HEK293 (cell line): ENCODE measurements around the gene IGFBP4.

Experiments
- CTCF ChIA-PET: fragments of 350-600 bp; formaldehyde crosslinking; extraction: SDS; loops from one replicate; lab custom pipeline; 2021; ENCODE audit warnings: antibody characterized with exemption; lab: Yijun Ruan, JAX
- POLR2A ChIA-PET: fragments of 300-600 bp; formaldehyde crosslinking; extraction: SDS; loops from one replicate; lab custom pipeline; 2020; ENCODE audit warnings: antibody characterized with exemption, inconsistent platforms; lab: Yijun Ruan, JAX
- H3K27ac ChIP-seq: fragments of 200-500 bp; sonication (Bioruptor generic); 2 replicates; pipeline ENCODE4 v1.5.1; 2014; ENCODE audit warnings: low read depth, low read length, control low read depth, inconsistent platforms; ENCODE audit errors: extremely low read depth
- H3K36me3 ChIP-seq, 2 experiments: fragments of 200-500 bp in 1 of 2; sonication (Bioruptor generic) in 1 of 2; 1 replicate in 1 of 2; 2 replicates in 1 of 2; pipeline ENCODE4 v1.5.1; 2014 to 2017; ENCODE audit warnings: inconsistent platforms in 2 of 2, low read length in 2 of 2; ENCODE audit not compliant: control insufficient read depth in 2 of 2, insufficient read depth in 1 of 2
- H3K4me1 ChIP-seq: fragments of 200-500 bp; sonication (Bioruptor generic); 2 replicates; pipeline ENCODE4 v1.5.1; 2014; ENCODE audit warnings: mild to moderate bottlenecking, low read length, inconsistent platforms; ENCODE audit not compliant: control insufficient read depth, insufficient read depth
- H3K4me3 ChIP-seq: 2 replicates; pipeline ENCODE4 v1.5.1; 2011; ENCODE audit warnings: low read depth, mild to moderate bottlenecking, control low read depth, low read length, moderate library complexity
- H3K9me3 ChIP-seq: fragments of 200-500 bp; sonication (Bioruptor generic); 2 replicates; pipeline ENCODE4 v1.5.1; 2014; ENCODE audit warnings: low read depth, low read length, inconsistent platforms; ENCODE audit not compliant: control insufficient read depth, insufficient read depth
- FEZF1 ChIP-seq: fragments of 450-650 bp; formaldehyde crosslinking; IDR thresholded peaks from 2 replicates; pipeline ENCODE4 v1.5.1; 2016; ENCODE audit warnings: missing biosample characterization, missing genetic modification characterization
- GLIS1 ChIP-seq: fragments of 450-650 bp; formaldehyde crosslinking; IDR thresholded peaks from 2 replicates; pipeline ENCODE4 v1.5.1; 2016; ENCODE audit warnings: missing biosample characterization, missing genetic modification characterization
- HOXD13 ChIP-seq: sonication (generic); formaldehyde crosslinking; IDR thresholded peaks from 2 replicates; pipeline ENCODE4 v1.8.0; 2022; ENCODE audit warnings: missing genetic modification reagents, borderline replicate concordance
- OSR2 ChIP-seq: fragments of 450-650 bp; formaldehyde crosslinking; IDR thresholded peaks from 2 replicates; pipeline ENCODE4 v1.5.1; 2016; ENCODE audit warnings: missing biosample characterization, missing genetic modification characterization
- PRDM1 ChIP-seq: fragments of 450-650 bp; formaldehyde crosslinking; IDR thresholded peaks from 2 replicates; pipeline ENCODE4; 2016; ENCODE audit warnings: missing biosample characterization, missing genetic modification characterization
- ZBTB8A ChIP-seq: fragments of 450-650 bp; formaldehyde crosslinking; IDR thresholded peaks from 2 replicates; pipeline ENCODE4 v1.5.1; 2016; ENCODE audit warnings: missing biosample characterization, missing genetic modification characterization
- ZFP3 ChIP-seq: fragments of 450-650 bp; formaldehyde crosslinking; IDR thresholded peaks from 2 replicates; pipeline ENCODE4 v1.5.1; 2016; ENCODE audit warnings: low read depth, missing biosample characterization, missing genetic modification characterization
- ZFP37 ChIP-seq: fragments of 450-650 bp; formaldehyde crosslinking; IDR thresholded peaks from 2 replicates; pipeline ENCODE4 v1.5.1; 2016; ENCODE audit warnings: missing biosample characterization, missing genetic modification characterization
- ZNF157 ChIP-seq: fragments of 450-650 bp; formaldehyde crosslinking; IDR thresholded peaks from 2 replicates; pipeline ENCODE4 v1.5.1; 2016; ENCODE audit warnings: missing biosample characterization, missing genetic modification characterization
- ZNF19 ChIP-seq: fragments of 450-650 bp; formaldehyde crosslinking; IDR thresholded peaks from 2 replicates; pipeline ENCODE4; 2016; ENCODE audit warnings: missing biosample characterization, missing genetic modification characterization, low read depth
- ZNF280C ChIP-seq: fragments of 450-650 bp; formaldehyde crosslinking; IDR thresholded peaks from 2 replicates; pipeline ENCODE4 v1.5.1; 2016; ENCODE audit warnings: missing biosample characterization, missing genetic modification characterization
- ZNF292 ChIP-seq: fragments of 450-650 bp; formaldehyde crosslinking; IDR thresholded peaks from 2 replicates; pipeline ENCODE4 v1.5.1; 2016; ENCODE audit warnings: low read depth, missing biosample characterization, missing genetic modification characterization, borderline replicate concordance
- ZNF311 ChIP-seq: fragments of 450-650 bp; formaldehyde crosslinking; IDR thresholded peaks from 2 replicates; pipeline ENCODE4 v1.5.1; 2017; ENCODE audit warnings: missing biosample characterization, missing genetic modification characterization, borderline replicate concordance
- ZNF366 ChIP-seq: fragments of 450-650 bp; formaldehyde crosslinking; conservative IDR thresholded peaks from 2 replicates; pipeline ENCODE4 v1.5.1; 2016; ENCODE audit warnings: missing biosample characterization, missing genetic modification characterization
- ZNF449 ChIP-seq: fragments of 450-650 bp; formaldehyde crosslinking; IDR thresholded peaks from 2 replicates; pipeline ENCODE4 v1.5.1; 2017; ENCODE audit warnings: missing biosample characterization, mild to moderate bottlenecking, missing genetic modification characterization, moderate library complexity
- ZNF600 ChIP-seq: fragments of 450-650 bp; formaldehyde crosslinking; IDR thresholded peaks from 2 replicates; pipeline ENCODE4 v1.5.1; 2016; ENCODE audit warnings: missing biosample characterization, missing genetic modification characterization
- ZNF623 ChIP-seq: fragments of 450-650 bp; formaldehyde crosslinking; IDR thresholded peaks from 2 replicates; pipeline ENCODE4 v1.5.1; 2016; ENCODE audit warnings: missing biosample characterization, missing genetic modification characterization
- ZNF677 ChIP-seq: fragments of 450-650 bp; IDR thresholded peaks from 2 replicates; pipeline ENCODE4 v1.5.0; 2018; ENCODE audit warnings: missing biosample characterization, mild to moderate bottlenecking, missing genetic modification characterization, moderate library complexity
- ZNF785 ChIP-seq: fragments of 450-650 bp; formaldehyde crosslinking; IDR thresholded peaks from 2 replicates; pipeline ENCODE4 v1.5.1; 2016; ENCODE audit warnings: missing biosample characterization, missing genetic modification characterization
- ZNF843 ChIP-seq: fragments of 450-650 bp; formaldehyde crosslinking; IDR thresholded peaks from 2 replicates; pipeline ENCODE4 v1.5.1; 2016; ENCODE audit warnings: missing biosample characterization, missing genetic modification characterization
- TF ChIP-seq, protein P1 (sequence below): fragments of 450-650 bp; formaldehyde crosslinking; IDR thresholded peaks from 2 replicates; pipeline ENCODE4 v1.5.1; 2016; ENCODE audit warnings: missing biosample characterization, missing genetic modification characterization
- TF ChIP-seq, protein P2 (sequence below): fragments of 450-650 bp; formaldehyde crosslinking; IDR thresholded peaks from 2 replicates; pipeline ENCODE4 v1.5.1; 2016; ENCODE audit warnings: missing biosample characterization, missing genetic modification characterization, borderline replicate concordance

IGFBP4 gene

GRCh38 chr17:40478486-40478885 lies 35.2 kb downstream of the IGFBP4 start:
- Histone ChIP-seq H3K27ac (no peak overlapping the region), H3K36me3 (no peaks in the 10 kb centered on the region), H3K4me1 (no peaks in the 10 kb centered on the region), H3K9me3 (no peaks in the 10 kb centered on the region), H3K4me3 (no peak overlapping the region)
- POLR2A ChIA-PET: no interaction called here
- CTCF ChIA-PET: interaction anchor here (0.6 to 3.3 kb wide), 2 partner anchors 52 to 198 kb away, joined by 3 to 104 read pairs; no protein-coding TSS in a partner anchor
- TF ChIP-seq ZBTB8A (tag by site-specific recombination): no peak
- no peak for TF ChIP-seq ZNF600 (tag by site-specific recombination)
- TF ChIP-seq ZFP37 (tag by site-specific recombination): no peak
- no peak for TF ChIP-seq ZNF785 (tag by site-specific recombination)
- no peak for TF ChIP-seq ZNF677 (tag by site-specific recombination)

GRCh38 chr17:40479754-40480480 lies 36.7 kb downstream of the IGFBP4 start:
- ChIA-PET POLR2A (interaction anchor here (0.6 to 0.9 kb wide), 2 partner anchors 11 to 304 kb away, joined by 3 read pairs; no protein-coding TSS in a partner anchor), CTCF (interaction anchor here (0.9 to 1.5 kb wide), 3 partner anchors 53 to 57 kb away, joined by 4 to 7 read pairs (median 4); no protein-coding TSS in a partner anchor)
- Histone ChIP-seq H3K4me1 (no peaks in the 10 kb centered on the region), H3K27ac (no peak overlapping the region), H3K36me3 (no peaks in the 10 kb centered on the region), H3K4me3 (no peak overlapping the region), H3K9me3 (no peaks in the 10 kb centered on the region)
- TF ChIP-seq ZNF19 (tag by site-specific recombination) (no peak), HOXD13 (CRISPR knock-in tag) (no peak), ZFP3 (no peak), GLIS1 (no peak), ZNF311 (no peak), ZNF449 (tag by site-specific recombination) (no peak), PRDM1 (no peak), ZNF366 (tag by site-specific recombination) (no peak), ZNF280C (tag by site-specific recombination) (no peak), FEZF1 (tag by site-specific recombination) (no peak), ZNF623 (tag by site-specific recombination) (no peak), ZNF292 (tag by site-specific recombination) (no peak), ZNF843 (tag by site-specific recombination) (no peak), OSR2 (tag by site-specific recombination) (no peak), ZNF157 (tag by site-specific recombination) (no peak)
- TF ChIP-seq, protein P1, sequence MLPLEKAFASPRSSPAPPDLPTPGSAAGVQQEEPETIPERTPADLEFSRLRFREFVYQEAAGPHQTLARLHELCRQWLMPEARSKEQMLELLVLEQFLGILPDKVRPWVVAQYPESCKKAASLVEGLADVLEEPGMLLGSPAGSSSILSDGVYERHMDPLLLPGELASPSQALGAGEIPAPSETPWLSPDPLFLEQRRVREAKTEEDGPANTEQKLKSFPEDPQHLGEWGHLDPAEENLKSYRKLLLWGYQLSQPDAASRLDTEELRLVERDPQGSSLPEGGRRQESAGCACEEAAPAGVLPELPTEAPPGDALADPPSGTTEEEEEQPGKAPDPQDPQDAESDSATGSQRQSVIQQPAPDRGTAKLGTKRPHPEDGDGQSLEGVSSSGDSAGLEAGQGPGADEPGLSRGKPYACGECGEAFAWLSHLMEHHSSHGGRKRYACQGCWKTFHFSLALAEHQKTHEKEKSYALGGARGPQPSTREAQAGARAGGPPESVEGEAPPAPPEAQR (tag by site-specific recombination): no peak
- TF ChIP-seq, protein P2, sequence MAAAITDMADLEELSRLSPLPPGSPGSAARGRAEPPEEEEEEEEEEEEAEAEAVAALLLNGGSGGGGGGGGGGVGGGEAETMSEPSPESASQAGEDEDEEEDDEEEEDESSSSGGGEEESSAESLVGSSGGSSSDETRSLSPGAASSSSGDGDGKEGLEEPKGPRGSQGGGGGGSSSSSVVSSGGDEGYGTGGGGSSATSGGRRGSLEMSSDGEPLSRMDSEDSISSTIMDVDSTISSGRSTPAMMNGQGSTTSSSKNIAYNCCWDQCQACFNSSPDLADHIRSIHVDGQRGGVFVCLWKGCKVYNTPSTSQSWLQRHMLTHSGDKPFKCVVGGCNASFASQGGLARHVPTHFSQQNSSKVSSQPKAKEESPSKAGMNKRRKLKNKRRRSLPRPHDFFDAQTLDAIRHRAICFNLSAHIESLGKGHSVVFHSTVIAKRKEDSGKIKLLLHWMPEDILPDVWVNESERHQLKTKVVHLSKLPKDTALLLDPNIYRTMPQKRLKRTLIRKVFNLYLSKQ: no peak
